ENCODE data around the gene TTC38. TPM values are rescaled to one million over a fixed set of nuclear protein-coding genes. Genes with fewer than 3 reads are reported as not detected.

Gene TTC38
- total and polyA plus RNA-seq, 2 donors from 2014 or later = 41.3 to 100 TPM

DNA sequence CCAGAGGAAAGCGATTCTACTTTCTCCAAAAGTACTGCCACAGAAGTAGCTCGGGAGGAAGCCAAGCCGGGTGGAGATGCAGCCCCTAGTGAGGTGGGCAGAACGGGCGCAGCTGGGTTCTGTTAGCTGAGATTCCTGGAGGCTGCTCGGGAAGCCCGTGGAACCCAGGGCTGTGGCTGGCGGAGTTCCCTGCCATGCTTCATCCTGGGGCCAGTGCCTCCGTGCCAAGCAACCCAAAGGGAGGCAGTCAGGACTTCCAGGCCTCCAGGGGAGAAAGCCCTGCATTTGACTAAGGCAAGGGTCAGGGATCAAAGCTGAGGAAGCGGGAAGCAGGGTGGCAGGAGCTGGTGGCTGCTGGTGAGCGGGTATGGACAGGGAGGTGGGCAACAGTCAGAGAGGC lies 61.0 kb downstream of the TTC38 start:
- FAIRE-seq (no peak), DNase-seq (peak in 1 of 5 donors; percentile 52)
- no peak overlapping the region for H3K9ac ChIP-seq (ENCODE audit: low read length in 3 of 3)

GRCh38 chr22:46329616-46330015 lies 61.8 kb downstream of the TTC38 start:
- Histone ChIP-seq H3K4me3 (ENCODE audit: low read length in 3 of 3) (no peak overlapping the region), H3K27me3 (ENCODE audit: control insufficient read depth, insufficient read depth, low read length) (no peaks in the 10 kb centered on the region), H3K4me1 (ENCODE audit: control insufficient read depth in 2 of 3, insufficient read depth in 2 of 3, low read depth in 1 of 3, low read length in 3 of 3) (no peaks in the 10 kb centered on the region), H3K27ac (ENCODE audit: low read depth in 2 of 2, low read length in 2 of 2) (no peak overlapping the region), H3K9me3 (ENCODE audit: control insufficient read depth in 2 of 3, insufficient read depth in 1 of 3, low read length in 3 of 3) (no peaks in the 10 kb centered on the region), H3K36me3 (ENCODE audit: control insufficient read depth in 2 of 3, insufficient read depth in 3 of 3, low read length in 3 of 3) (no peaks in the 10 kb centered on the region), H3K9ac (ENCODE audit: low read length in 3 of 3) (no peak overlapping the region)
- intact Hi-C loops (cut with DNase I) = no loop called here
- FAIRE-seq (no peak), DNase-seq (peak in 1 of 5 donors; percentile 43)
- TF ChIP-seq CTCF (IDR thresholded peaks at IDR 0.05; ENCODE audit: borderline replicate concordance, extremely low read depth, insufficient read depth) = no peak

More for the DNA sequence above, 61.0 kb downstream of the TTC38 start:
- no peaks in the 10 kb centered on the region for H3K4me1 ChIP-seq (ENCODE audit: control insufficient read depth in 2 of 3, insufficient read depth in 2 of 3, low read depth in 1 of 3, low read length in 3 of 3)
- H3K36me3 ChIP-seq (ENCODE audit: control insufficient read depth in 2 of 3, insufficient read depth in 3 of 3, low read length in 3 of 3) = no peaks in the 10 kb centered on the region
- intact Hi-C loops (cut with DNase I) = no loop called here
- no peaks in the 10 kb centered on the region for H3K27me3 ChIP-seq (ENCODE audit: control insufficient read depth, insufficient read depth, low read length)
- no peak for TF ChIP-seq CTCF (IDR thresholded peaks at IDR 0.05; ENCODE audit: borderline replicate concordance, extremely low read depth, insufficient read depth)
- H3K9me3 ChIP-seq (ENCODE audit: control insufficient read depth in 2 of 3, insufficient read depth in 1 of 3, low read length in 3 of 3) = no peaks in the 10 kb centered on the region
- no peak overlapping the region for H3K27ac ChIP-seq (ENCODE audit: low read depth in 2 of 2, low read length in 2 of 2)
- no peak overlapping the region for H3K4me3 ChIP-seq (ENCODE audit: low read length in 3 of 3)

DNA sequence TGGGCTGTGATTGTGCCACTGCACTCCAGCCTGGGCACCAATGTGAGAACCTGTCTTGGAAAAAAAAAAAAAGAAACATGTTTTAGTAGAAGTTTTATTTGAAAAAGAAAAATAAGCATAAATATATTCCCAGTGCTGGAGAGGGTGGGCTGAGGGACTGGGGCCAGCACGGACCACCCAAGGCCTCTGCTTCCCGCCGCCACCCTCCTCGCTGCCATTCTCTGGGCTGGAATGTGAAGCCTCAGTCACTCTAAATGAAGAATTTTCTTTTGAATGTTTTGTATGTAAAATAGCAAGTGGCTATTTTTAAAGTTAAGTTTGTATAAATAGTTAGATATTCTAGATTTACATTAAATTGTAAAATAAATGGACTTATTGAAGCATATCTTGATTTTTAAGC lies 62.6 kb downstream of the TTC38 start:
- no peak overlapping the region for H3K27ac ChIP-seq (ENCODE audit: low read depth in 2 of 2, low read length in 2 of 2)
- no peaks in the 10 kb centered on the region for H3K27me3 ChIP-seq (ENCODE audit: control insufficient read depth, insufficient read depth, low read length)
- no peaks in the 10 kb centered on the region for H3K4me1 ChIP-seq (ENCODE audit: control insufficient read depth in 2 of 3, insufficient read depth in 2 of 3, low read depth in 1 of 3, low read length in 3 of 3)
- no peaks in the 10 kb centered on the region for H3K36me3 ChIP-seq (ENCODE audit: control insufficient read depth in 2 of 3, insufficient read depth in 3 of 3, low read length in 3 of 3)
- DNase-seq = no peak
- TF ChIP-seq CTCF (IDR thresholded peaks at IDR 0.05; ENCODE audit: borderline replicate concordance, extremely low read depth, insufficient read depth) = no peak
- H3K9me3 ChIP-seq (ENCODE audit: control insufficient read depth in 2 of 3, insufficient read depth in 1 of 3, low read length in 3 of 3) = no peaks in the 10 kb centered on the region
- no peak overlapping the region for H3K9ac ChIP-seq (ENCODE audit: low read length in 3 of 3)
- H3K4me3 ChIP-seq (ENCODE audit: low read length in 3 of 3) = no peak overlapping the region
- intact Hi-C loops (cut with DNase I) = no loop called here
- no peak for FAIRE-seq

DNA sequence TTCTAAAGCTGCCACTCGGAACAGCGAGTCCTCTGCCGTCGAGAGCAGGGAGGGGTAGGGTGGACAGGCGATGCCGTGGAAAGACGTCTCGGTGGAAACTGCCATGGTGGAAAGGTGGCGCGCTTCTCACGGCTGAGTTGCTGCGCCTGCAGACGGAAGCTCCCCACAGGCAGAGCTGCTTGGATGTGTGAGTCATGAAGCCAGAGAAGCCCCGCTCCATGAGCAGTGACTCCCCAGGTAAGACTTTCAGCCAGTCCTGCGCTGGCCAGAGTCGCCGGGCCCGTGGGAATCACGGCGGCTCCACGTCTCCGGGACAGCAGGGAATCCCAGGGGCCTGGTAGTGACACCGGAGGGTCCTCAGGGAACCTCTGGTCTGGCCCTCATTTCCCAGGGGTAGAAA lies 63.7 kb downstream of the TTC38 start:
- Histone ChIP-seq H3K27me3 (ENCODE audit: control insufficient read depth, insufficient read depth, low read length) (no peaks in the 10 kb centered on the region), H3K4me3 (ENCODE audit: low read length in 3 of 3) (no peak overlapping the region), H3K9me3 (ENCODE audit: control insufficient read depth in 2 of 3, insufficient read depth in 1 of 3, low read length in 3 of 3) (no peaks in the 10 kb centered on the region), H3K36me3 (ENCODE audit: control insufficient read depth in 2 of 3, insufficient read depth in 3 of 3, low read length in 3 of 3) (no peaks in the 10 kb centered on the region), H3K9ac (ENCODE audit: low read length in 3 of 3) (no peak overlapping the region), H3K27ac (ENCODE audit: low read depth in 2 of 2, low read length in 2 of 2) (no peak overlapping the region), H3K4me1 (ENCODE audit: control insufficient read depth in 2 of 3, insufficient read depth in 2 of 3, low read depth in 1 of 3, low read length in 3 of 3) (peaks cover 0 to 3% (median 2%) of the 10 kb centered on the region in 3 donors)
- no peak for TF ChIP-seq CTCF (IDR thresholded peaks at IDR 0.05; ENCODE audit: borderline replicate concordance, extremely low read depth, insufficient read depth)
- intact Hi-C loops (cut with DNase I) = no loop called here
- DNase-seq (no peak), FAIRE-seq (no peak)
